GM12892 (cell line): Measurements from ENCODE around the gene FAM149B1.

Experiments
- DNase-seq: peaks from one replicate; pipeline ENCODE4 v3.0.0; 2011; ENCODE audit not compliant: insufficient read length
- FAIRE-seq: peaks from 2 replicates; lab custom pipeline; 2011; peaks lifted over from hg19 to GRCh38; lab: Jason Lieb, UNC
- POLR2A ChIP-seq: IDR thresholded peaks from 2 replicates; pipeline ENCODE4 v1.6.1; 2011; ENCODE audit warnings: low read depth, low read length, control low read depth
- POLR2AphosphoS5 ChIP-seq: IDR thresholded peaks from 2 replicates; pipeline ENCODE4 v1.6.1; 2011; ENCODE audit warnings: low read depth, low read length, control low read depth
- TAF1 ChIP-seq: IDR thresholded peaks from 2 replicates; pipeline ENCODE4 v1.6.1; 2011; ENCODE audit warnings: low read depth, mild to moderate bottlenecking, control low read depth, low read length, borderline replicate concordance

FAM149B1 gene

DNA sequence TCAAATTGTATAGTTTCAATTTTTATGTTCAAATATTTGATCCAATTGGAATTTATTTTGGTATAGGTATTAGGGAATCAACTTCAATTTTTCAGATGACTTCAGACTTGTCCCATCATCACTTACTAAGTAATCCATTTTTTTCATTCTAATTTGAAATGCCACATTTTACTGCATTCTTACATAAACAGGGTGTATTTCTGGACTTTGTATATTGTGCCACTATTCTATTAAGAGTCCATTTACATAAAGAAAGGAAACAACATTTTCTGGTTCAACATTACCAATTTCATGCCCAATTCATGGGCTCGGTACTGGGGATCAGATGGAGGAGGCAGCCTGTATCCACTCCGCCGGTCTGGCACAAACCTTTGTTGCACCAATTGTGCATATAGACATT lies 15.9 kb upstream of the FAM149B1 start:
- FAIRE-seq, result no peak
- TF ChIP-seq POLR2AphosphoS5 (no peak), POLR2A (no peak), TAF1 (no peak)

DNA sequence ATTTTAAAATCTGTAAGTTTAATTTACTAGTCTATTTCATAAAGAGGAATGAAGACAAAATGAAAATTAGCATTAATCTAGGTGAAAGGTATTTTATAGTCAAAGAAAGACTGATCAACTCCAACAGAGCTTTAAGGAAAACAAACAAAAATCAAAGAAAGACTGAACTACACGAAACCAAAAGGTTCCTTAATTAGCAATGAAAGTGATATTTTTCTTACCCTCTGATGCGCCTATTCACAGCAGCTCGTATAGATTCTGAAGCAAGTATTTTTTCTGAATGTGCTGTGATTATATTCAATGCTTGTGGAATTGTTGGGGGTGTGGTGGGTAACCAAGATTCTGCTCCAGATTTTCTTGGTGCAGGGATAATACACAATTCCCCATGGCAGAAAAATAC lies 11.9 kb upstream of the FAM149B1 start:
- no peak for FAIRE-seq
- TF ChIP-seq TAF1, result no peak
- TF ChIP-seq POLR2A, result no peak
- no peak for TF ChIP-seq POLR2AphosphoS5

More for the DNA sequence above, 15.9 kb upstream of the FAM149B1 start:
- no peak for DNase-seq

DNA sequence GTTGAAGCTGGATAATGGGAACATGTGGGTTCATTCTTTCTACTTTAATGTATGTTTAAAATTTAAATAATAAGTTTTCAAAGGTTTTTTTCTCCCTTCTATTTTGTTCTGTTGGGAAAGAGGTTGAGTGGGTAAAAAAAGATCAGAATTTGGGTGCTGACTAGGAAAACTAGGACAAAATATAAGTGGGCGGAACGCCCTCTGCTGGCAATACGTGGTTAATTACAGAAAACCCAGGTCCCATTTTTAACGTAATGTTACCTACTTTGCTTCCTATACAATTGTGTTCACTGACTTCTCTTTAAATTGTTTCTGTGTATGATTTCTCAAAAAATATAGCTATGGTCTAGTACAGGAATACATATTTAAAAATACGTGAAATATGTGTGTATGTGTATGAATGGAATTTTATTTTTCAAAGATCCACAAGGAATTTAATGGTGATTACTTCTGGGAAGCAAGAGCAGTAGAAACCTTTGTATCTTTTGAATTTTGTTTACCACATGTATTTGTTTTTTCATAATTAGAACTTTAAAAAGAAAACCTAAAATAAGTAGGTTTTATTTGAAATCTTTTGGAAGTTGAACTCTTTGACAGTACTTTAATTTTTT lies 8.8 kb upstream of the FAM149B1 start:
- FAIRE-seq (peak; percentile 9), DNase-seq (peak; percentile 25)
- TF ChIP-seq TAF1, result no peak
- no peak for TF ChIP-seq POLR2A
- no peak for TF ChIP-seq POLR2AphosphoS5

More for the DNA sequence above, 11.9 kb upstream of the FAM149B1 start:
- DNase-seq, result no peak

DNA sequence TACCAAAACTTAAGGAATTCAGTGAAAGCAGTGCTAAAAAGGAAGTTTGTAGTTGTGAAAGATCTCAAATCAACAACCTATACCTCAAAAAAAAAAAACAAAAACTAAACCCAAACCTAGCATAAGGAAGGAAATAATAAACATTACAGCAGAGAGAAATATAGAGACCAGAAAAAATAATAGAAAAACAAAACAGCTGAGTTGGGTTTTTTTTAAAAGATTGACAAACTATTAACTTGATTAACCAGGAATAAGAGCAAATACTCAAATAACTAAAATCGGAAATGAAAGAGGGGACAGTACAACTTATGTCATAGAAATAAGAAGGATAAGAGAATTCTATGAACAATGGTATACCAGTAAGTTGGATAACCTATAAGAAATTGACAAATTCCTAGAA lies 6.8 kb upstream of the FAM149B1 start:
- TF ChIP-seq POLR2A (no peak), TAF1 (no peak), POLR2AphosphoS5 (no peak)
- DNase-seq (no peak), FAIRE-seq (no peak)

DNA sequence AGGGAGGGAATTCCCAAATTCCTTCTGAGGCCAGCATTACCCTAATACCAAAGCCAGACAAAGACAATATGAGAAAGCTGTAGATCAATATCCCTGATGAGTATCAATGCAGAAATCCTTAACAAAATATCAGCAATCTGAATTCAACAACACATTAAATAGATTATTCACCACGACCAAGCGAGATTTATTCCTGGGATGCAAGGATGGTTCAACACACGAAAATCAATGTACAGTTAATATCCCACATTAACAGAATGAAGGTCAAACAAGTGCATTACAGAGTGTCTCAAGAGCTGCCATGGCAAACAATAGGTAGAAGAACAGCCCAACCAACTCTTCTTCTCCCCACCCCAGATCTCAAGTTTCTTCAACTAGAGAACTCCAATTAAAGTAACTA lies 6.3 kb upstream of the FAM149B1 start:
- DNase-seq (no peak), FAIRE-seq (peak; percentile 53)
- no peak for TF ChIP-seq POLR2A
- TF ChIP-seq POLR2AphosphoS5, result no peak
- no peak for TF ChIP-seq TAF1

DNA sequence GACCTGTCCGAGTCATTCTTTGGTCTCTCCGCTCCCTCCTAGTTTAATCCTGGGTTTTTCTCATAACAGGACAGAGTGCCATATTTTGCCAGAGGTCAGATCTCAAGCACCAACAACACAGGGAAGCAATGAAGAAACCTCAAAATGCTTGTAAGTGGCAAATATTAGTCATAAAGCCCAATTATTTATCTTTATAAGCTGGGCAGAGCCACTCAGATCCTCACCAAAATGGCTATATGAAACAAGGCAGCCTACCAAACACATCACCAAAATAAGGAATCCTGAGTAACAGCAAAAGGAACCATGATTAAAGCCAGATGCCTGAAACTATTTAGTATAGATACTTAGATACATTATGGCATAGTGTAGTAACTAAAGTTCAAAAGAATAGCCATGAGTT lies 4.8 kb upstream of the FAM149B1 start:
- no peak for FAIRE-seq
- TF ChIP-seq TAF1 (no peak), POLR2AphosphoS5 (no peak), POLR2A (no peak)
- no peak for DNase-seq

DNA sequence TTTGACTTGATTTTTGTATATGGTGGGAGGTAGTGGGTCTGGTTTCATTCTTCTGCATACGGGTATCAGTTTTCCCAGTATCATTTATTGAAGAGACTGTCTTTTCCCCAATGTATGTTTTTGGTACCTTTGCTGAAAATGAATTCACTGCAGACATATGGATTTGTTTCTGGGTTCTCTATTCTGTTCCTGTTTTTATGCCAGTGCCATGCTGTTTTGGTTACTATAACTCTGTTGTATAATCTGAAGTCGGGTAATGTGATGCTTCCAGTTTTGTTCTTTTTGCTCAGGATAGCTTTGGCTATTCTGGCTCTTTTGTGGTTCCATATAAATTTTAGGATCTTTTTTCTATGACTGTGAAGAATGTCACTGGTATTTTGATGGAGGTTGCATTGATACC lies 947 bp upstream of the FAM149B1 start:
- no peak for TF ChIP-seq TAF1
- TF ChIP-seq POLR2AphosphoS5, result no peak
- TF ChIP-seq POLR2A, result no peak
- DNase-seq (no peak), FAIRE-seq (no peak)

DNA sequence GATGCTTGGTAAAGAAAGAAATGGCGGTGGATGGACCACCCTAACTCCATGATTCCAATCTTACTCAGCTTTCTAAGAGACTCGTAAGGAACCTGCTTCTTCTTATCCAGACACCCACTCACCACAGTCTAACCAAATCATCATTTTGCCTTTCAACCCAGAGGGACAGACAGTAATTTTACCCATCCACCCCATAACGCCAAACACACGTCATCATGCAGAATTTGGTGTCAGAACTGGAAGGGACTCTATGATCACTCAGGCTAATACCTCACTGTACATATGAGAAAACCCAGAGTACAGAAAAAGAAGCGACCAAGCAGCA lies 499 bp upstream of the FAM149B1 start:
- DNase-seq, result no peak
- FAIRE-seq, result no peak
- no peak for TF ChIP-seq POLR2AphosphoS5
- TF ChIP-seq POLR2A, result no peak
- no peak for TF ChIP-seq TAF1

DNA sequence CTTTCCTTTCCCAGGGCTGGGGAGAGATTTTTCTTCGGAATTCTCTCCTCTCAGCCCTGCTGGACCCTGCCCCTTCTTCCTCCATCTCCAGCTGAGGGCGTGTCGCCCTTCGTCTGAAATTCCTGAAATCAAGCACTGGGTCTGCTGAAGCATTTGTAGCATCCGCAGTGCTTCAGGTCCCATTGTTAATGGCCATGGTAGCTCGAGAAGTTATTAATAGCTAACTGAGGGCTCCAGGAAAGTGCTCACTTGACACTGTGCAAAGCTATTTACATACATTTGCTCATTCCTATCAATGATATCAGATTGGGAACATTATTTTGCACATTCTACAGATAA lies 515 bp downstream of the FAM149B1 start:
- DNase-seq, result no peak
- TF ChIP-seq POLR2AphosphoS5, result no peak
- no peak for TF ChIP-seq POLR2A
- no peak for TF ChIP-seq TAF1
- FAIRE-seq, result no peak

DNA sequence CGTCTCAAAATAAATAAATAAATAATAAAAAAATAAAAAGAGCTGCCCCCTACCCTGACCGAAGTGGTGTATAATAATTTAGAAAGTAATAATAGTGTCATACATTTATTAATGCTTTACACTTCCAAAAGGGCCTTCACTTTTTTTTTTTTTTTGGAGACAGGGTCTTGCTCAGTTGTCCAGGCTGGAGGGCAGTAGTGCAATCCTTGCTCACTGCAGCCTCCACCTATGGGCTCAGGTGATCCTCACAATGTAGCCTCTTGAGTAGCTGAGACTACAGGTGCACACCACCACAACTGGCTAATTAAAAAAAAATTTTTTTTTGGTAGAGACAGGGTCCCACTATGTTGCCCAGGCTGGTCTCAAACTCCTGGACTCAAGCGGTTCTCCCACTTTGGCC lies 1.4 kb downstream of the FAM149B1 start:
- no peak for DNase-seq
- FAIRE-seq, result no peak

DNA sequence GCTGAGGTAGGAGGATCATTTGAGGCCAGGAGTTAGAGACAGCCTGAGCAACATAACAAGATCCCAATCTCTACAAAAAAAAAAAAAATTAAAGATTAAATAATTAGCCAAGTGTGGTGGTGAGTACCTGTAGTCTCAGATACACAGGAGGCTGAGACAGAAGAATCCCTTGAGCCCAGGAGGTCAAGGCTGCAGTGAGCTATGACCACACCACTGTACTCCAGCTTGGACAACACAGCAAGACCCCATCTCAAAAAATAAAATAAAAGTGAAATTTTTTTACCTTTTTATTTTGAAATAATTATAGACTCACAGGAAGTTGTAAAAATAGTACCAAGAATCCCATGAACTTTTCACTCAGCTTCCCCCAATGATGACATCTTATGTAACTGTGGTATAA lies 4.9 kb downstream of the FAM149B1 start:
- FAIRE-seq (no peak), DNase-seq (no peak)
- TF ChIP-seq POLR2AphosphoS5 (no peak), TAF1 (no peak), POLR2A (no peak)

More for the DNA sequence above, 1.4 kb downstream of the FAM149B1 start:
- TF ChIP-seq POLR2A, result no peak
- TF ChIP-seq POLR2AphosphoS5, result no peak
- TF ChIP-seq TAF1, result no peak

DNA sequence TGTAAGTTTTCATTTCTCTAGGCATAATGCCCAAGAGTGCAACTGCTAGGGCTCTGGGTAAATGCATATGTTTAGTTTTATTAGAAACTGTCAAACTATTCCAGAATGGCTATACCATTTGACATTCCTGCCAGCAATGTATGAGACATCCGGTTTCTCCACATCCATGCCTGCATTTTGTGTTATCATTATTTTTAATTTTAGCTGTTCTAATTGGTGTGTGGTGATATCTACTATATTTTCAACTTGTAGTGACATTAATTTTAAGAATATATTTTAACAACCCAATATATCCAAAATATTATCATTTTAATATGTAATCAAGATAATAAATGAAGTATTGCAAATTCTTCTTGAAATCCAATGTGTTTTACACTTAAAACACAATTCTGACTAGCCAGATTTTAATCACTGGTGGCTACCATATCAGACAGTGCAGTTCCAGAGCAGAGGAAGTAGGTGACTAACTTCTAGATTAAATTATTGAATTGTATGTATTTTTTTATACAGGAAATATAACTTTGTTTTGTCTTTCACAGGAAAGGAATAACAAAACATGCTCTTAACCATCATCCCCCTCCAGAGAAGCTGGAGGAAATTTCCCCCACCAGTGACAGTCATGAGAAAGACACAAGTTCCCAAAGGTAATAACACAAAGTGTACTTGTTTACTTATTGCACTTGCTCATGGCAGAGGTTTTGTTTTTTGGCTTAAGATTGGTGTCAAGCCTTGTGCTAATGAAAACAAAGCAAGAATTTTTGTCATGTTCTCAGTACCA lies 6.4 kb downstream of the FAM149B1 start:
- no peak for TF ChIP-seq POLR2AphosphoS5
- no peak for TF ChIP-seq POLR2A
- TF ChIP-seq TAF1, result no peak
- no peak for FAIRE-seq

DNA sequence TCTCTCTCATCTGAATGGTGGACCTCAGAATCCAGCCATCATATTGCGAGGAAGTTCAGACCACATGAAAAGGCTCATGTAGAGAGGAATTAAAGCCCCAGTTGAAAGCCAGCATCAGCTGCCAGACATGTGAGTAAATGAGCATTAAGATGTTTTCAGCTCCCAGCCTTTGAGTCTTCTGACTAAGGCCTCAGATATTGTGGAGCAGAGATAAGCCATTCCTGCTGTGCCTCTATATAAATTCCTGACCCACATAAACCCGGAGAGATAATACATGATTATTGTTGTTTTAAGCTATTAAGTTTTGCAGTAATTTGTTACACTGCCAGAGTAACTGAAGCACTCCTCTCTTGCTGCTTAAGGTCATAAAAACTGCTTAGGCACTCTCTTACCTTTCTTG lies 14.6 kb downstream of the FAM149B1 start:
- FAIRE-seq (no peak), DNase-seq (no peak)
- no peak for TF ChIP-seq TAF1
- no peak for TF ChIP-seq POLR2AphosphoS5

More for the DNA sequence above, 6.4 kb downstream of the FAM149B1 start:
- DNase-seq, result no peak
